H9 (cell line): Measurements from ENCODE around the gene LRMDA. TPM values are rescaled to one million over a fixed set of nuclear protein-coding genes. Genes with fewer than 3 reads are reported as not detected.

Source experiments
- DNase-seq: peaks from one replicate; pipeline ENCODE4 v3.0.0-alpha.2; 2017
- H2AFZ ChIP-seq: one replicate; pipeline ENCODE4 v1.6.1; 2013; ENCODE audit warnings: mild to moderate bottlenecking, low read length, control low read depth, moderate library complexity
- H2AK5ac ChIP-seq: 2 replicates; pipeline ENCODE4 v1.6.1; 2013; ENCODE audit warnings: low read length, control low read depth, mixed read lengths; ENCODE audit not compliant: insufficient read length
- H2BK120ac ChIP-seq: one replicate; pipeline ENCODE4 v1.6.1; 2013; ENCODE audit warnings: low read depth, mild to moderate bottlenecking, low read length, control low read depth, inconsistent platforms; ENCODE audit not compliant: poor library complexity, severe bottlenecking
- H2BK12ac ChIP-seq: 2 replicates; pipeline ENCODE4 v1.6.1; 2013; ENCODE audit warnings: low read length, control low read depth, mixed read lengths, low read depth; ENCODE audit not compliant: insufficient read length
- H2BK15ac ChIP-seq: 2 replicates; pipeline ENCODE4 v1.6.1; 2013; ENCODE audit warnings: low read depth, low read length, control low read depth
- H2BK20ac ChIP-seq: one replicate; pipeline ENCODE4 v1.6.1; 2013; ENCODE audit warnings: low read depth, mild to moderate bottlenecking, low read length, control low read depth, inconsistent platforms; ENCODE audit not compliant: poor library complexity, severe bottlenecking
- H2BK5ac ChIP-seq: 2 replicates; pipeline ENCODE4 v1.6.1; 2013; ENCODE audit warnings: low read length, control low read depth, mixed read lengths; ENCODE audit not compliant: insufficient read length
- H3K14ac ChIP-seq: 2 replicates; pipeline ENCODE4 v1.6.1; 2013; ENCODE audit warnings: low read length, control low read depth; ENCODE audit not compliant: insufficient read depth
- H3K18ac ChIP-seq: 2 replicates; pipeline ENCODE4 v1.6.1; 2013; ENCODE audit warnings: low read depth, mild to moderate bottlenecking, mixed read lengths, low read length, control low read depth; ENCODE audit not compliant: insufficient read length
- H3K23ac ChIP-seq: 2 replicates; pipeline ENCODE4 v1.6.1; 2013; ENCODE audit warnings: low read length, control low read depth, mixed read lengths, low read depth; ENCODE audit not compliant: insufficient read length
- H3K23me2 ChIP-seq: 2 replicates; pipeline ENCODE4 v1.6.1; 2013; ENCODE audit warnings: low read depth, mild to moderate bottlenecking, mixed read lengths, low read length, control low read depth; ENCODE audit not compliant: insufficient read length, poor library complexity, severe bottlenecking
- H3K27ac ChIP-seq: 2 replicates; pipeline ENCODE4 v1.5.1; 2013; ENCODE audit warnings: low read length, control low read depth, mixed read lengths, low read depth; ENCODE audit not compliant: insufficient read length
- H3K27me3 ChIP-seq: 2 replicates; pipeline ENCODE4 v1.6.1; 2013; ENCODE audit warnings: low read length, control low read depth, inconsistent platforms; ENCODE audit not compliant: insufficient read depth
- H3K4ac ChIP-seq: 2 replicates; pipeline ENCODE4 v1.6.1; 2013; ENCODE audit warnings: low read depth, mild to moderate bottlenecking, control low read depth, inconsistent platforms, low read length, moderate library complexity
- H3K4me1 ChIP-seq: 2 replicates; pipeline ENCODE4 v1.6.1; 2013; ENCODE audit warnings: low read length, control low read depth, inconsistent platforms; ENCODE audit not compliant: insufficient read depth
- H3K4me2 ChIP-seq: 2 replicates; pipeline ENCODE4 v1.6.1; 2013; ENCODE audit warnings: low read length, control low read depth, mixed read lengths; ENCODE audit not compliant: insufficient read length, insufficient read depth
- H3K56ac ChIP-seq: 2 replicates; pipeline ENCODE4 v1.6.1; 2013; ENCODE audit warnings: low read depth, mild to moderate bottlenecking, mixed read lengths, low read length, control low read depth; ENCODE audit not compliant: insufficient read length
- H3K79me1 ChIP-seq: 2 replicates; pipeline ENCODE4 v1.6.1; 2013; ENCODE audit warnings: low read depth, mild to moderate bottlenecking, moderate library complexity, low read length, control low read depth, inconsistent platforms; ENCODE audit not compliant: insufficient read depth, poor library complexity, severe bottlenecking
- H3K79me2 ChIP-seq: 2 replicates; pipeline ENCODE4 v1.6.1; 2013; ENCODE audit warnings: low read length, control low read depth, inconsistent platforms; ENCODE audit not compliant: insufficient read depth
- H3K9ac ChIP-seq: 2 replicates; pipeline ENCODE4 v1.6.1; 2013; ENCODE audit warnings: low read length, control low read depth, mixed read lengths; ENCODE audit not compliant: insufficient read length; ENCODE audit errors: extremely low read depth
- H3K9me3 ChIP-seq: one replicate; pipeline ENCODE4 v1.6.1; 2013; ENCODE audit warnings: low read depth, low read length, inconsistent platforms; ENCODE audit not compliant: control insufficient read depth
- H3T11ph ChIP-seq: one replicate; pipeline ENCODE4 v1.6.1; 2013; ENCODE audit warnings: mild to moderate bottlenecking, low read length, control low read depth, inconsistent platforms
- H4K20me1 ChIP-seq: one replicate; pipeline ENCODE4 v1.6.1; 2013; ENCODE audit not compliant: control insufficient read depth, insufficient read length, insufficient read depth
- H4K5ac ChIP-seq: 2 replicates; pipeline ENCODE4 v1.6.1; 2013; ENCODE audit warnings: low read depth, mild to moderate bottlenecking, mixed read lengths, low read length, control low read depth; ENCODE audit not compliant: insufficient read length
- H4K8ac ChIP-seq: replicated peaks from 2 replicates; pipeline ENCODE4 v1.6.1; 2013; ENCODE audit warnings: low read length, control low read depth, mixed read lengths, low read depth; ENCODE audit not compliant: insufficient read length
- H4K91ac ChIP-seq: 2 replicates; pipeline ENCODE4 v1.6.1; 2013; ENCODE audit warnings: low read depth, mild to moderate bottlenecking, moderate library complexity, mixed read lengths, low read length, control low read depth; ENCODE audit not compliant: insufficient read length
- H3K27ac Mint-ChIP-seq, 3 experiments: 2 replicates in 2 of 3; 3 replicates in 1 of 3; pipeline ENCODE4 v1.8.0; 2020 to 2021; ENCODE audit warnings: mixed read lengths in 3 of 3, mild to moderate bottlenecking in 1 of 3, moderate library complexity in 1 of 3
- H3K27me3 Mint-ChIP-seq: 2 replicates; pipeline ENCODE4 v1.8.0; 2021; ENCODE audit warnings: low read depth, mild to moderate bottlenecking, moderate library complexity, mixed read lengths
- H3K36me3 Mint-ChIP-seq, 3 experiments: 2 replicates in 2 of 3; 3 replicates in 1 of 3; pipeline ENCODE4 v1.8.0; 2020 to 2021; ENCODE audit warnings: low read depth in 3 of 3, mixed read lengths in 3 of 3; ENCODE audit not compliant: insufficient read depth in 1 of 3
- H3K4me1 Mint-ChIP-seq, 2 experiments: 2 replicates each; pipeline ENCODE4 v1.8.0; 2020; ENCODE audit warnings: mixed read lengths in 2 of 2
- H3K4me3 Mint-ChIP-seq, 2 experiments: 2 replicates in 1 of 2; 3 replicates in 1 of 2; pipeline ENCODE4 v1.8.0; 2020 to 2021; ENCODE audit warnings: mild to moderate bottlenecking in 2 of 2, mixed read lengths in 2 of 2, moderate library complexity in 1 of 2
- H3K9me3 Mint-ChIP-seq, 2 experiments: 2 replicates in 1 of 2; 3 replicates in 1 of 2; pipeline ENCODE4 v1.8.0; 2020; ENCODE audit warnings: mild to moderate bottlenecking in 2 of 2, mixed read lengths in 2 of 2, moderate library complexity in 1 of 2
- CTCF ChIP-seq: fragments of 200-600 bp; sonication (generic); conservative IDR thresholded peaks from 3 replicates; pipeline ENCODE4 v1.8.0; 2021; ENCODE audit warnings: antibody characterized with exemption, mild to moderate bottlenecking
- WGBS: extraction: QIAGEN DNeasy Blood & Tissue Kit; methylation state at CpG from one replicate; pipeline ENCODE4 v1.1.7; 2013; ENCODE audit warnings: missing lambda C conversion rate, low lambda C conversion rate, mixed read lengths; ENCODE audit not compliant: insufficient read length; ENCODE audit errors: extremely low coverage; 5-methylcytosine and 5-hydroxymethylcytosine counted together
- total RNA-seq: library from RNA; stranded (reverse); gene quantifications from 2 replicates; pipeline ENCODE4 v1.2.1, GENCODE V29; 2021

Gene LRMDA
- total RNA-seq, 1 experiment from 2014 or later: 1.8 TPM

- Histone ChIP-seq H3K56ac (no peak overlapping the region), H3K23ac (no peak overlapping the region), H3K4ac (no peak overlapping the region), H3K23me2 (no peaks in the 10 kb centered on the region), H3K27me3 (no peaks in the 10 kb centered on the region), H2BK5ac (no peak overlapping the region), H3K4me2 (no peak overlapping the region), H2BK15ac (no peak overlapping the region), H4K8ac (no peak overlapping the region), H3K79me2 (no peaks in the 10 kb centered on the region), H3K9ac (no peak overlapping the region), H2BK20ac (no peak overlapping the region), H4K91ac (no peak overlapping the region), H2AFZ (no peak overlapping the region), H2BK12ac (no peak overlapping the region), H3T11ph (no peak overlapping the region), H2BK120ac (no peak overlapping the region), H3K14ac (no peak overlapping the region), H3K79me1 (no peaks in the 10 kb centered on the region), H3K4me1 (no peaks in the 10 kb centered on the region), H2AK5ac (no peak overlapping the region), H3K18ac (no peak overlapping the region), H4K5ac (no peak overlapping the region), H3K9me3 (no peaks in the 10 kb centered on the region), H3K27ac (no peak overlapping the region), H4K20me1 (no peaks in the 10 kb centered on the region)
- H3K27ac Mint-ChIP-seq: no peak overlapping the region
- no peak for DNase-seq
- no peaks in the 10 kb centered on the region for H3K36me3 Mint-ChIP-seq
- TF ChIP-seq CTCF: no peak
- no CpG with 5 or more reads among the region's 3 CpGs for WGBS
- H3K27me3 Mint-ChIP-seq: peaks cover 39% of the 10 kb centered on the region
- no peak overlapping the region for H3K4me3 Mint-ChIP-seq
- H3K9me3 Mint-ChIP-seq: no peaks in the 10 kb centered on the region
- H3K4me1 Mint-ChIP-seq: 0 out of 4 replicates have a peak, but pooled peaks cover 0 to 2% of the 10 kb centered on the region in 2 experiments
Measured at GRCh38 chr10:75655791-75656451, 224.5 kb downstream of the LRMDA start.
